SHP77 (cell line): ENCODE data around the gene PDLIM7.

Experiments
- DNase-seq, 2 experiments: peaks; one replicate each; lab custom pipeline; 2025; lab: John Stamatoyannopoulos, UW

The PDLIM7 gene

GRCh38 chr5:177473443-177474001 lies 23.9 kb downstream of the PDLIM7 start, which contains the start of gene DBN1:
Gene DBN1 (minus strand): TSS chr5:177473634. CDS start chr5:177473521, 113 bp downstream.
- peak in 1 of 2 experiments; percentile 44 for DNase-seq

DNA sequence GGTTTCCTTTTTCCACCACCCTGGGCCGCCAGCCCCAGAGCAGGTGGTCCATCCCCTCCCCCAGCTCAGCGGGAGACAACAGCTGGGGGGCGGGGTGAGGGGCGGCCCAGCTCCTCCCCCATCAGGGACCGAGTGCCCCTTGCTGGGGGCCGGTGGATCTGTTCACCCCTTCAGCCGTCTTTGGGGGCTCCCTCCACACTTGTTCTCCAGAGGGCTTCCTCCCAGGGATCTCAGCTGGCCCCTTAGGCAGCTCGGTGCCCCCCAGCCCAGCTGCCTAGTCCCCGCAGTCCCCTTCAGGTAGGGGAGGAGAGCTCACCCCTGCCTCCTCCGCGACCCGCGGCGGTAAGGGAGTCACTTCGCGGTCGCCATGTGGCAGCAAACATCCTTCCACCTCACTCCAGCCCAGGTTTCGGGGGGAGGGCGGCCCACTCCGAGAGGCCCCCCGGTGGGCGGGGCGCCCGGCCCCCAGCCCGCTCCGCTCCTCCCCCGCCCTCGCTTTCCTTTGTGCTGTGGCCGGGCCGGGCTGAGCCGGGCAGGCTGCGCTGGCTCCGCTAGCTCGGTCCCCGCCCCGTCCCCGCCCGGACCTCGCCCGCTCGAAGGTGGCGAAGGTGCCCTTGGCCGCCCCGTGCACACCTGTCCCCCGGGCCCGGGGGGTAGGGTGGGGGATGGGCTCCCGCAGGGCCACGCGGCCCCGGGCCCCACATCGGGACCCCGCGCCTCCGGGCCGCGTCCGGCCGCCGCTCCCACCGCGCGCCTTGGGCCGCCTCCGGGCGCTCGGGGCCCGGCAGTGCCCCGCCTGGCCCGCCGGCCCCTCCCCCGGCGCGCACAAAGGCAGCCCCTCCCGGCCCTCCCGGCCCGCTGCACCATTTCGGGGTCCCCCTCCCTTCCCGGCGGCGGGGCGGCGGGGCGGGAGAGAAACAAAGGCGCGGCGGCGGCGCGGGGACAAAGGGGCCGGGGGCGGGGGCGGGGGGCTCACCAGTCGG lies 24.7 kb downstream of the PDLIM7 start:
- DNase-seq, result peak in 1 of 2 experiments; percentile 48

DNA sequence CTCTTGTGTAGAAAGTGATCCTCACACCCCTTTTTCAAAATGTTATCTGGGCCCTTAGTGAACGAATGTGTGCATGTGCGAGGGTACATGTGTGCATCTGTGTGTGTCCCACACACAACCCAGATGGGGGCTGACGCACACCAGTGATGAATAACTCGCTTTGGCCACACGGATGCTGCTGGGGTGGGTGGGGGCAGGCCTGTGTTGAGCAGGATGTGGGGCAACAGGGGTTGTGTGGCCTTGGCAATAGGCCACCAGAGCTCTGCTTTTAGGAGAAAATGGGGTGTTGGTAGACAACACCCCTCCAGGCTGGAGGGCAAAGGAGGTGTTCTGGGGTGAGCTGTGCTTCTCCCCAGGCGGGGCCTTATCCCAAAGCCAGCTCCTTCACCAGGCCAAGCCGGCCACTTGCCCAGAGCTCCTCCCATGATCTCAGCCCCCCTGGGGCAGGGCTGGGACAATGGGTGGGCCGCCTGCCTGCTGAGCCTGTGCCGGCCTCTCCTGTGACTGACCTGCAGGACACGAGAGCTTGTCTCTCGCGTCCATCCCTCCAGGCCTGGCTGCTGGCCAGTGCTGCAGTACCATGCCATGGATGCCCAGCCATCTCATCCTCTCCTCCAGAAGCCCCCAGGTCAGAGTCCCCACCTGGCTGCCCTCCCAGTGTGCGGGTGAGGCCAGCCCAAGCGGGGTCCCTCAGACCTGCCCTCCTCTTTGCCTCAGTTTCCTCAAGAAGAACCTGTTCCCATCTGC lies 25.6 kb downstream of the PDLIM7 start:
- no peak for DNase-seq

DNA sequence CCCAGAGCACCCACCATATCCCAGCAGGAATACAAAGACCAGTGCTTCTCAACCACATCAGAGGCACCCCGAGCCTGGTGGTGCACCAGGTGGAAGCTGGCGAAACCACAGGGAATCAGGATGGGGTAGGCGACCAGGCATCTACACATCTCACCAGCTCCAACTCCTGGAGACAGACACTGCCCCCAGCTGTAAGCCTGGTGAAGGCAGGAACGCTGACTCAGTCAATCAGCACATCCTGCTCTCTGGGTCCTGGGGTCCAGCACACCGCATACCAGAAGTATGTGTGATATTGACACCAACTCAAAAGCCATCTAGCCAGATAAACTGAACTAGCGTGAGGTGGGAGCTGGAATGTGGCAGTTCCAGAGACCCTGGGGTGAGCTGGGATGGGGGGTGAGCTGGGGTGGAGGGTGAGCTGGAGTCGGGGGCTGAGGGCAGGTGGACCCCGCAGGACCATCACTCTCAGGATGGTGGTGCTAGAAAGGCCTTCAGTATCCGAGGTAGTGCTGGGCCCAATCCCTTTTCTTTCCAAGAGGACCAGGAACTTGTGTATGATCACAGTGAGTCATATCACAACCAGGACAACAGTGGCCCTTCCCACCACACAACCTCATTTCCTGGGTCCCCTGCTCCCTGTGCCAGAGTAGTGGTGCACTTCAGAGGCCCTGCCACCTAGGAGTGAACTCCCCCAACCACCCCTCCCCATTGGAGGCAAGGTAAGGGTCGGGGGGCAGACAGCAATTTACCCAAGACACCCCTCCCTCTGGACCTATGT lies 26.5 kb downstream of the PDLIM7 start:
- no peak for DNase-seq

DNA sequence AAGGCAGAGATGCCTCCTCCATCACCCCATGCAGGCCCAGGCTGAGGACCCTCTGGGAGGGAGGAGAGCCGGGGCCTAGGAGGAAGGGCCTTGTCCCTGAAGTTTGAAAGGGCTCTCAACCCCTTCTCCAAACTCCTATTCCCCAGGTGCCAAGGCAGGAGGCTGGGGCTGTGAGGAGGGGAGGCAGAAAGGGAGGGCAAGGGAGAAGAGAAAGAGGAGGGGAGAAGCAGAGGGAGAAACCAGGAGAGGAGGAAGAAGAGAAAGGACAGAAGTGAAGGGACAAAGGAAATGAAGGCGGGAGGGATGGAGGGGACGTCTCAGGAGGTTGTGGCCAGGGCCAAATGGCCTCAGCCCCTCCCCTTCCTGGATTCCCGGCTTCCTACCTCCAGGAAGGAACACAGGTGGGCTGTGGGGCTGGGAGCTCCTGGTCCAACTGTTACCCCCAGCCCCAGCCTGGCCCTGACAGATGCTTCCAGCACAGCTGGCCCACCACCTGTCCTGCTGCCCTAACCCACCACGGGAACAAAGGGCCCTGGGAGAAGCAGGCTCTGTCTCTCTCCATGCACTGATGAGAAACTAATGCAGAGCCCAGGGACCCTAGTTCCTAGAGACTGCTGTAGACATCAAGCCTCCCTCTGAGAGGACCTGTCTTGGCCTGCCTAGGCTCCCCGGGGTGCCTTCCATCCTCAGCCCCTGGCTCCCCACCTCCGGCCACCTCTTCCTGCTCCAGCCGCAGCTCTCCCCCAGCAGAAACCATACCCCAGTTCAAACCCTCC lies 27.5 kb downstream of the PDLIM7 start:
- no peak for DNase-seq

GRCh38 chr5:177468685-177469628 lies 28.4 kb downstream of the PDLIM7 start:
- no peak for DNase-seq

GRCh38 chr5:177468329-177468684 lies 29.1 kb downstream of the PDLIM7 start:
- DNase-seq, result no peak

DNA sequence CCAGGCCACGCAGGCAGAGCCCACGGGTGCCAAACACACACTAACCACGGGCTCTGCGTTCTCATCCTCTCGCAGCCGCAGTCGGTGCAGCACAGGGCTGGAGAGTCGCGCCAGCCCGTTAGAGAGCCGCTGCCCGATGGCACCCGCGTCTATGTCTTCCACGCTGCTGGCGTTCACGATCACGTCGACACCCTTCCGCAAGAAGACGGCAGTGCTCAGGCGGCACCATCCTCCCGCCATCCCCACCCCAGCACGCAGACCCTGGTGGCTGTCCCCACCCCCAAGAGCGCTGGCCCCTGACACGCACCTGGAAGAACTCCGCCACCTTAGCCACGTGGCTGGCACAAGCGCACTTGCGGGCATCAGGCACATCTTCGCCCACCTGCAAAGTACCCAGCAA lies 30.0 kb downstream of the PDLIM7 start:
- no peak for DNase-seq

DNA sequence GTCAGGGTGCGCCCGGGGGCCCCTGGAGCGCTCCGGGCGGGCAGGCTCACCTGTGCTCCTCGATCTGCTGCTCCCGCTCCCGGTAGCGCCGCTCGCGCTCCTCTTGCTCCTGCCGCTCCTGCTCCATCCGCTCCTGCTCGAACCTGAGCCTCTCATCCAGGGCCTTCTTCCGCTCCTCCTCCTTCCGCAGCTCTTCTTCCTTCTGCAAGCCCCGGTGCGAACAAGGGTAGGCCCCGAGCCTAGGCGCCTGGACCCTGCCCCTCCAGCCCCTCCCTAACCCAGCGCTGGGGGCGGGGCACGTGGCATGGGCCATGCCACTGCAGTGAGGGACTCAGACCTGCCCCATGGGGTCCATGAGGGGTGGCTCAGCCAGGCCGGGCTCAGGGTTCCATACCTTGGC lies 30.5 kb downstream of the PDLIM7 start:
- DNase-seq, result no peak

DNA sequence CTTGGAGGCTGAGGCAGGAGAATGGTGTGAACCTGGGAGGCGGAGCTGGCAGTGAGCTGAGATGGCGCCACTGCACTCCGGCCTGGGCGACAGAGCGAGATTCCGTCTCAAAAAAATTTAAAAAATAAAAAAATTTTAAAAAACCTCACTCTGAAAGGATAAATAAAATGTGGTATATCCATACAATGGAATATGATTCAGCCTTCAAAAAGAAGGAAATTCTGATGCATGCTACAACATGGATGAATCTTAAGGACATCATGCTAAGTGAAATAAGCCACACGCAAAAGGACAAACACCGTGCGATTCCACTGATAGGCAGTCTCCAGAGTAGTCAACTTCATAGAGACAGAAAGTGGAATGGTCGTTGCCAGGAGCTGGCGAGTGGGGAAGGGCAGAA lies 32.4 kb downstream of the PDLIM7 start:
- DNase-seq, result no peak

DNA sequence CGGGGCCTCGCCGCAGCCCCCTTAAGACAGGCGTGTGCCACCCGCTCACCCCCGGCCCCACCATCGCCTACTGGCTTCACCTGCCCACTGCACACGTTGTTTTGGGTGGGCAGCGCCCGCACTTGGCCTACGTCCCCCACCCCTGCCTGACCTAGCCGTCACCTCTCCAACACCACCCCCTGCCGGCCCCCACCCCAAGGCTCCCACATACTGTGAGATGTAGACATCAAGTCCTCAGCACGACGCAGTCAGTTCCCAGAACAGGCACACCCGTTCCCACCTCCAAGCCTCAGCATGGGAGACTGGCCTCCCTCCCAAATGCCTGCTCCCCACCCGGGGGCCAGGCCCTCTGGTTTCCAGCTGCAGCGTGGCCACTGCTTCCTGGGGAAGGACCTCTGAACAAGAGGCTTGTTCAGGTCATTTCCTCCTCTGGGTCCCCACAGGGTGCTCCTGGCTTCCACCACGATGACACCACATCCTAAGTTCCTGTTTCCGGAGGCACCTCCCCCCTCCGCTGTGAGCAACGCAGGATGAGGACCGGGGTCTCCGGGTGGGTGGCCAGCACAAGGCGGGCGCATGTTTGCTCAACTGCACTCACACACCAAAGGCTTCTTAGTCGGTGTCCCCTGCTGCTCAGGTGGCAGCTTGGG lies 35.3 kb downstream of the PDLIM7 start:
- no peak for DNase-seq

DNA sequence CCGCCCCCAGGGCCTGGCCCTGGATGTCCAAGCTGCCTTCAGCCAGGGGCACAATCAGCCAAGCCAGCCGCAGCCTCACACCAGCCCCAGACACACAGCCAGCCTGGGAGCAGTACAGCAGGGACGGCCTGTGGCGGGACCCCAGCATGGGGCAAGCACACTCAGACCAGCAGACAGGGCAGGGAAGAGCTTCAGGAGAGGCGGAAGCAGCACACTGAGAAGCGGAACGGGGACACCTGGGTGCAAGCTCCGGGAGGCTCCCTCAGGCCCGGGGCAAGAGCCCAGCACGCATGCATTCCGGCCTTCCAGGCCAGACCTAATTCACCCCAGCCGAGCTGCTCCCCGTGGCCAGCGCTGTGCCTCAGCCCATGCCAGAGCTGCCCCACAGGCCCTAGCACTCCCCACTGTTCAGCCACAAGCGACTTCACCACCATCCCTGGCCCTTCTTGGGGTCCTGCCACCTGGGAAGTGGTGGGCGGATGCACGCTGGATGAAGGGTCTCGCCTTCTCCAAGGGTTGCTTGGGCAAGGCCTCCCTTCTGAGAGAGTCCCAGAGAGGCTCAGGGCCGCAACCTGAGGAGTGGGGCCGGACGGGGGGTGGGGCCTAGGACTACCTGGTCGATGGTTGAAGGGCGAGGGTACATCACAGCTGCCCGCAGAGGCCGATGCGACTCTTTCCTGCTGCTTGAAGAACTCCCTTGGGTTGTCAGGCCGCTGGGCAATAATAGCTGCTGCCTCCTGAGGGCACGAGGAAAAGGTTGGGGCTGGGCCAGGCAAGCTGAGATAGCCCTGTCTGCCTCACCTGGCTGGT lies 37.4 kb downstream of the PDLIM7 start:
- DNase-seq, result no peak

- no peak for DNase-seq
These were observed 38.0 kb downstream of the PDLIM7 start for GRCh38 chr5:177459357-177459756.

- no peak for DNase-seq
These were observed 38.5 kb downstream of the PDLIM7 start for GRCh38 chr5:177458912-177459350.

DNA sequence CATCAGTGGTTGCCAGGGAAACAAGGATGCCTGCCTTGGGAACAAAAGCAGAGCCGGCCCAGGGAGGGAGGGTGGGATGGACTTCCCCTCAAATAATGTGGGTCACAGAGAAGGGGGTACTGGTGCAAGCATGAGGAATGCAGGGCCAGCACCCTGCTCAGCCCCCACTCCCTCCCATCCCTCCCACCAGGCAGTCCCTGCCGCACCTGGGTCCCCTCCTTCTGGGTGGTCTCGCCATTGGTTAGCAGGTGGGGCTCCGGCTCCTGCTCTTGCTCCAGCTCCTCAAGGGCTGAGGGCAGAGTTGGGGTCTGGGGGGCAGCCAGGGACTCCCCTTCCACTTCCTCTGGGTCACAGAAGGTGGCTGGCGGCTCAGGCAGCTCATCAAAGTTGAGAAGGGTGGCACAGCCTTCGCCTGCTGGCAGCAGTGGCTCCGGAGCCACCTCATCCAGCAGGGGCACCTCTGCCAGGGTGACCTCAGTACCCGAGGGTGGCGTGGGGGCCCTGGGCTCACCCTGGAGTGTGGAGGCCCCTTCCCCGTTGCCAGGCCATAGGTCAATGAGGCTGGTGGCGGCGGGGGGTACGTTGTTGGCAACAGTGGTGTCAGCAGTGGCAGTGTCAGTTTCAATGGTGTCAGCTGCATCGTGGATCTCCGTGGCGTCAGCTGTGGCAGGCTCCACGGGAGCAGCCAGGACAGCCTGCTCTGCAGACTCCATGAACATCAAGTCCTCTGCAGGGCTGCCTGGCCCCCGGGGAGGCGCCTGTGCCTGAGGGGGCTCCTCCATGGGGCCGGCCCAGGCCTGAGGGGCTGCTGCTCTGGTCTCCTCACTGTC lies 39.3 kb downstream of the PDLIM7 start:
- DNase-seq, result no peak

DNA sequence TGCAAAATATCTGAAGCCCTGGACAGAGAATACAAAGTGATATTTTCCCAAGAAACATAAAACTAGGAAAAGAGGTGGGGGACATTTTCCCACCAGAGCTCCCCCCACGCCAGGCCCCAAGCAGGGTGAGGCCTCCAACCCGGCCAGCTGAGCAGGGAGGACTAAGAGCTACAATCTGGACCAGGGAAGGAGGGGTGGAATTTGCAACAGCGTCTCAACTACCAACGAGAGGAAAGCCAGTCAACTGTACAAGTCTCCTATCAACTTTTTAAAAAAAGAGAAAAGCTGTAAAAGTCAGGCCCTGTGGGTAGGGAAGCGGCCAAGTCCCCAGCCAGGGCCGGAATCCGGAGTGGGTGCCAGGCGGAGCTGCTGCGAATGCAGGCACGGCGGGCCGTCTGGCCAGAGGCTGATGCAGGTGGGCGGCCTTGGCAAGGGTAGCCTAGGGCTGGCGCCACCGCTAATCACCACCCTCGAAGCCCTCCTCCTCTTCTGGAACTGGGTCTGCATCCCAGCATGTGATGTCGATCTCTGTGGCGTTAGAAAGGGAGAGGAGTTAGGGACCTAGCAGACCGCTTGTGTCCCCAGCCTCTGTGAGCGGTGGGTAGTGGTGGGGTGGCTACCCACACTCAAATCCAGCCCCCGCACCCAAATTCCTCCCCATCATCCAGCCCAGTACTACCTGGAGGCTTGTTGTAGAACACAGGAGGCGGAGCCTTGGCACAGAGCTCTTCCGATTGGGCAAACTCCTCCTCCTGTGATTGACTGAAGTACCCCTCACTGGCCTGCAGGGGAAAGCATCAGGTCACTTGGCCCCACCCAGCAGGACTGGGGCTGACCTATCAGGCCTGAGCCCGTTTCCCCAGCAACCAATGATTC lies 40.2 kb downstream of the PDLIM7 start:
- DNase-seq, result peak; percentile 93 to 97

- DNase-seq, result no peak
These were observed 40.8 kb downstream of the PDLIM7 start for GRCh38 chr5:177456591-177456964.
